SK-N-SH treated with all-trans-retinoic acid at 6 μM for 48 hours (cell line): ENCODE data around the gene EXOC4.

Experiments
- ATAC-seq: fragments of 200-7000 bp; cut with Tn5 transposase; 3 replicates; pipeline ENCODE4 v1.9.1; 2020; ENCODE audit warnings: mild to moderate bottlenecking, moderate library complexity
- ARNTL ChIP-seq: fragments of 450-650 bp; formaldehyde crosslinking; IDR thresholded peaks from 2 replicates; pipeline ENCODE4 v1.5.0; 2020; ENCODE audit warnings: low read depth, mild to moderate bottlenecking, moderate library complexity, borderline replicate concordance
- BACH2 ChIP-seq: fragments of 250-450 bp; sonication (Bioruptor Pico); IDR thresholded peaks from 2 replicates; pipeline ENCODE4 v1.9.0; 2021; ENCODE audit warnings: mild to moderate bottlenecking, borderline replicate concordance
- CREB5 ChIP-seq: fragments of 250-450 bp; sonication (Bioruptor Pico); IDR thresholded peaks from 2 replicates; pipeline ENCODE4 v1.5.1; 2020; ENCODE audit warnings: low read depth, mild to moderate bottlenecking, moderate library complexity
- CSDC2 ChIP-seq: fragments of 250-450 bp; sonication (Bioruptor Pico); IDR thresholded peaks from 2 replicates; pipeline ENCODE4 v1.5.0; 2020; ENCODE audit warnings: mild to moderate bottlenecking, moderate library complexity
- CSRNP3 ChIP-seq: fragments of 250-450 bp; sonication (Bioruptor Pico); IDR thresholded peaks from 2 replicates; pipeline ENCODE4 v1.5.1; 2021; ENCODE audit warnings: mild to moderate bottlenecking, moderate library complexity
- ISL1 ChIP-seq: fragments of 250-450 bp; sonication (Bioruptor Pico); IDR thresholded peaks from 2 replicates; pipeline ENCODE4 v2.1.2; 2022; ENCODE audit warnings: mild to moderate bottlenecking, moderate library complexity
- OSR1 ChIP-seq: fragments of 250-450 bp; sonication (Bioruptor Pico); IDR thresholded peaks from 2 replicates; pipeline ENCODE4 v1.8.0; 2022; ENCODE audit warnings: moderate library complexity, mild to moderate bottlenecking, inconsistent platforms
- POU6F1 ChIP-seq: fragments of 250-450 bp; sonication (Bioruptor Pico); IDR thresholded peaks from 2 replicates; pipeline ENCODE4 v1.8.0; 2021; ENCODE audit warnings: low read depth, mild to moderate bottlenecking, moderate library complexity, borderline replicate concordance
- PPARA ChIP-seq: fragments of 250-450 bp; sonication (Bioruptor Pico); IDR thresholded peaks from 2 replicates; pipeline ENCODE4 v1.5.0; 2020; ENCODE audit warnings: mild to moderate bottlenecking, borderline replicate concordance
- RARB ChIP-seq: fragments of 250-450 bp; sonication (Bioruptor Pico); IDR thresholded peaks from 2 replicates; pipeline ENCODE4 v1.8.0; 2021; ENCODE audit warnings: mild to moderate bottlenecking, moderate library complexity
- SNAI2 ChIP-seq: fragments of 250-450 bp; sonication (Bioruptor Pico); IDR thresholded peaks from 2 replicates; pipeline ENCODE4 v1.5.0; 2020; ENCODE audit warnings: mild to moderate bottlenecking, moderate library complexity
- TCF4 ChIP-seq: fragments of 250-450 bp; sonication (Bioruptor Pico); IDR thresholded peaks from 2 replicates; pipeline ENCODE4 v1.8.0; 2021; ENCODE audit warnings: mild to moderate bottlenecking, moderate library complexity, borderline replicate concordance
- TOX ChIP-seq: fragments of 250-450 bp; sonication (Bioruptor Pico); IDR thresholded peaks from 2 replicates; pipeline ENCODE4 v1.8.0; 2021; ENCODE audit warnings: mild to moderate bottlenecking, moderate library complexity, borderline replicate concordance
- TSHZ2 ChIP-seq: fragments of 250-450 bp; sonication (Bioruptor Pico); IDR thresholded peaks from 2 replicates; pipeline ENCODE4 v1.5.0; 2020; ENCODE audit warnings: mild to moderate bottlenecking, moderate library complexity
- ZFP3 ChIP-seq: fragments of 250-450 bp; sonication (Bioruptor Pico); IDR thresholded peaks from 2 replicates; pipeline ENCODE4 v1.5.0; 2020; ENCODE audit warnings: mild to moderate bottlenecking, moderate library complexity
- ZNF8 ChIP-seq: fragments of 450-650 bp; formaldehyde crosslinking; IDR thresholded peaks from 2 replicates; pipeline ENCODE4 v1.5.0; 2020; ENCODE audit warnings: mild to moderate bottlenecking, moderate library complexity

The EXOC4 gene

GRCh38 chr7:134019251-134019650 is 766.4 kb downstream of the EXOC4 start (continued):
- TF ChIP-seq CSRNP3 (CRISPR knock-in tag) (no peak), BACH2 (no peak), TCF4 (CRISPR knock-in tag) (no peak), ZNF8 (CRISPR knock-in tag) (no peak)

- TF ChIP-seq OSR1 (no peak), RARB (no peak), SNAI2 (no peak), CREB5 (CRISPR knock-in tag) (no peak), TSHZ2 (CRISPR knock-in tag) (no peak), ISL1 (CRISPR knock-in tag) (no peak), POU6F1 (CRISPR knock-in tag) (no peak), ARNTL (CRISPR knock-in tag) (no peak)
- no peak for ATAC-seq
Measured at GRCh38 chr7:134021836-134022235, 769.0 kb downstream of the EXOC4 start.

GRCh38 chr7:134022286-134022911 is 769.5 kb downstream of the EXOC4 start:
- TF ChIP-seq ISL1 (CRISPR knock-in tag) (no peak), BACH2 (no peak), TOX (no peak), CSRNP3 (CRISPR knock-in tag) (no peak), RARB (no peak), POU6F1 (CRISPR knock-in tag) (no peak), CSDC2 (CRISPR knock-in tag) (no peak), OSR1 (no peak), SNAI2 (no peak), ARNTL (CRISPR knock-in tag) (no peak), PPARA (CRISPR knock-in tag) (no peak), TSHZ2 (CRISPR knock-in tag) (no peak), CREB5 (CRISPR knock-in tag) (no peak), ZFP3 (CRISPR knock-in tag) (no peak)
- ATAC-seq = no peak
